Activated T-cell treated with anti-CD3 and anti-CD28 coated beads for 1 hour (primary cell): ENCODE data around the gene CD151.

ENCODE experiments used
- DNase-seq: peaks from one replicate; pipeline ENCODE4 v3.0.0-alpha.2; 2020; ENCODE audit warnings: low read depth

Gene CD151

GRCh38 chr11:832529-833113, at the start of gene CD151:
CD151 (plus strand) TSS chr11:832952; CDS start chr11:836070, 3,118 bp downstream.
- peak; percentile 51 for DNase-seq

DNA sequence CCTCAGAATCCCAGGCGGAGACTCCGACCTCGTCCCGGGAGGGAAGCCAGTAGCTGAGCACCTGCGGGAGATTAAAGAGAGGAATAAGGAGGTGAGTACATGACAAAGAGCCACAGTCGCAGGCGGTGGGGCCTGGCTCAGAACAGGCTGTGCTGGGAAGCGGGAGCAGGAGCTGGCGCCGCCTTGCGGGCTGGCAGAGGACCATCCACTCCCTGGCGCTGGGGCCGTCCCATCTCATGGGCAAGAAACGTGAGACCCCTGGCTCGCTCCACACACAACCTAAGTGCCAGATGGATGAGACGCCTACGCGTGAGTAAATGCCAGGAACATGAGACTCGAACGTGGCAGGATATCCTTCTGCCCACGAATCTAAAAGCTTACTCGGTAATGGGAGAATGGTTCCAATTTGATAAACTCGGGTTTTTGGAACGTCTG, 49.2 kb upstream of the CD151 start:
- DNase-seq = no peak

DNA sequence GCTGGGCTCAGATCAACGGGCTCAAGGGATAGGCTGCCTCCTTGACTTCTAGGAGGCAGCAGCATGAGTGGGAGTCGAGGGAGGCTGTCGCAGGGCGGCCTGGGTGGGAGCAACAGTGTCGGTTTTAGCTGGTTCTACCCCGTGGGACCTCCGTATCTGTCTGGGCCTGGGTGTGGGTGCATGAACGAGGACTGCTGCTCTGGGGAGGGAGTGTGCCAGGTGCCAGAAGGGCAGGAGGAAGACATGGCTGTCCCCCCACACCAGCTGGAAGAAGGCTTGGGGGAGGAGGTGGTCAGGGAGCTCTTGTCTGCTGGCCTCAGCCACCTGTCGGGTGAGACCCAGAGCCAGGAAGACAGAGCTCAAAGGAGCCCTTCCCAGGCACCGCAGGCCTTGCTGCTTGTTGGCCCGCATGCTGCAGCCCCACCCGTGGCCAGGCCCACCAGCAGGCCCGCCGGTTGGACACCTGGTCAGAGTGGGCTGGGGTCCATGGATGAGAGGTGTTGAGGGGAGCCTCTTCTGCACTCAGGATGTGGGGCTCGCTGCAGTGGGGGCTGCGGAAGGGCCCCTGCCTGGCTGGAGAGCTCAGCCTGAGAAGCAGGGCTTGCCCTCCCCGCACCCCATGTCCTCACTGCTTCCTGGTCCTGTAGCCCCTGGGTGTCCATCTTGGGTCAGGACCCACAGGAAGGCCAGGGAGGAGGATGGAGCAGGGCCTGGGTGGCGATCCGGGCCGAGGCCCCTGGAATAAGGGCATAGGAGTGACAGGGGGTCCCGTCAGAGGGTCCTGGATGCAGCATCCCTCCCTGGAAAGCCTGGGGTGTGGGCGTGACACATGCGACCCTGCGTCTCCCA, 46.3 kb upstream of the CD151 start:
- no peak for DNase-seq

- DNase-seq = no peak
Measured at GRCh38 chr11:787084-787675, 45.6 kb upstream of the CD151 start.

GRCh38 chr11:788009-788640, 44.6 kb upstream of the CD151 start:
- DNase-seq = no peak

DNA sequence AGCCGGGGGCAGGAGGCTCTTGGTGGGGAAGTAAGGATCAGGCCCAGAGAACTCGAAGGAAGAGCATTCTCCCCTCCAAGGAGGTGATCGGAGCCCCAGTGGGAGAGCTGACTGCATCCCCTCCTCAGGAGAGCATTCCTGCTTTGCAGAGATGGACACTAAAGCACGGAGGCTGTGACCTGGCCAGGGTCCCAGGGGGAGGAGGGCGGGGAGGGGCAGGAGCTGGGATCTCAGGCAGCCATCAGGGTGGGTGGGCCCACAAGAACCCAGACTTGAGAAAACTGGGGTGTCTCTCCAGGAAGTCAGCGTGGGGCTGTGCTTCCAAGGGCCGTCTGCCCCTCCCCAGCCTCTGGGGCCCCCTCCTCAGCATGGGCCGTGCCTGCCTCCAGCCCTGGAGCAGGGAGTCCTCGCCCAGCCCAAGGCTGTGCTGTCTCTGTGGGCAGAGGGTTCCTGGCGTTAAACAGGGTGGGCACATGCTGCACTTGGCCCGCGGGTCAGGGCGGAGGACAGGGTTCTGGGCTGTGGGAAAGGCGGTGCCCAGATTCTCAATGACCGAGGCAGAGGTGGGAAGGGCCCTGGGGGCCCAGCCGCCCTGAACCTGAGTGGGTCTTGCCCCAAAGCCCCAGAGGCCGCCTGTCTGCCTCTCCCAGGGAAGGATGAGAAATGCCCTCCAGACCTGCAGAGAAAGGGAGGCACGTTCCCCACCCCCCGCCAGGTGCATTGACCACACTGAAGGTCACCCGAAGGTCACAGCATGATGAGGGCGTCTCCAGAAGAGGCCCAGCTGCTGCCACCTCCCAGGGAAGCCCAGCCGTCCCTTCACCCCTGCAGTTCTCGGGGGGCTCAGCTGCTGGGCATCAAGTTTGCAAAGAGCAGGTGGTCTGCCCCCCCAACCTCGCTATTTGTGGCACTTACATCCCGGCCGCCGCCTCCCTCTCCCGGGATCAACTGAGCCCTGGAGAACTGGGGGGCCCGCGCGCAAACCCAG, 43.5 kb upstream of the CD151 start:
- no peak for DNase-seq

DNA sequence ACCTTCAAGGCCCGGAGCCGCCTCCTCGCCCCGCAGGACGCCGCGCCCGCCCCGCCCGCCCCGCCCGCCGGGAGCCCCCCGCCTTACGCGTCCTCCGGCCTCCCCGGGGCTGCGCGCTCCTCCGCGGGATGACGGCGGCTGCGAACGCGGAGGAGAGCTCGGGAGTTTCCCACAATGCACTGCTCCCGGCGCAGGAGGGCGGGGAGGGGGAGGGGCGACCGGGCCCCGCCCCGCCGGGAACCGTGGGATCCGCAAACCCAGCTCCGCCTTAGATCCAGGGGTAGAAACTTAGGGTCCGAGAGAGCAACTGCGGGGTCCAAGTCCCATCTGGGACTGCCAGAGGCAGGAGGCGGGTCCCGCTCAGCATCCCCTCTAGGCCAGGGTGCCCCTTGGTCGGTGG, 42.8 kb upstream of the CD151 start, which contains the start of gene CEND1:
TSS of gene CEND1 (minus strand) at position 148 of the 400 bp plus-strand sequence. CDS start 1,514 bp downstream, outside the sequence.
- DNase-seq = no peak

DNA sequence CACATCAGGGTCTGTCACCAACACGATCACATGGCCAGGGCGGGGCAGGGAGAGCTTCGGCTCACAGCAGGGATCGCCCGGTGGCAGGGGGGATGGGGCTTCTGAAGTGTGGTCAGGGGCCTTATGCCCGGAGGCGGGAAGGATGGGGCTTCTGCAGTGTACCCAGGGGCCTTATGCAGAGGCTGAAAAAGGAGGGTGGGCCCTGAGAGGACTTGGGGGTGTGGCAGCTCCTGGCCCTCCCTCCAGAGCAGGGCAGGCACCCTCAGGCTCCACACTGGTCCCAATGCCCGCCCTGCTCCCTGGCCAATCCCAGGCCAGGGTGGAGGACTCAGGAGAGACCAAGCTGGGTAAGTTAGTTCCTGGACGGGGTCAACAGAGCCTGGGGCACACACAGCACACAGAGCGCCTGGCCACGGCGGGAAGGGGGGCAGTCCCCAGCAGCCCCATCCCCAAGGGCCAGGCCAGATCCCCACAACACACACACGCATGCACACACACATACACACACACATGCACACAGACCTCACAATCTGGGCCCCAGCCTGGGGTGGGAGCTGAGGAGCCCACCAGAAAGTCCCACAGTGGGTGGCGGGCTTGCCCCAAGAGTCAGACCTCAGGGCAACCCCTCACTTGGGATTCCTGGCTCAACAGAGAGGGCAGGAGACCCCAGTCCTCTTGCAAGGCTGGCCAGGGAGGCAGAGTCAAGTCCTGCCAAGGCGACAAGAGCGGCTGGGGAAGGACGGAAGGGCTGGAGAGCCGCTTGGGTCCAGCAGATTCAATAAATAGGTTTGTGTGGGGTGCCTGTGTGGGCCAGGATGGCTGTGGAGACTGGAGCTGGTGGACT, 41.8 kb upstream of the CD151 start:
- no peak for DNase-seq

DNA sequence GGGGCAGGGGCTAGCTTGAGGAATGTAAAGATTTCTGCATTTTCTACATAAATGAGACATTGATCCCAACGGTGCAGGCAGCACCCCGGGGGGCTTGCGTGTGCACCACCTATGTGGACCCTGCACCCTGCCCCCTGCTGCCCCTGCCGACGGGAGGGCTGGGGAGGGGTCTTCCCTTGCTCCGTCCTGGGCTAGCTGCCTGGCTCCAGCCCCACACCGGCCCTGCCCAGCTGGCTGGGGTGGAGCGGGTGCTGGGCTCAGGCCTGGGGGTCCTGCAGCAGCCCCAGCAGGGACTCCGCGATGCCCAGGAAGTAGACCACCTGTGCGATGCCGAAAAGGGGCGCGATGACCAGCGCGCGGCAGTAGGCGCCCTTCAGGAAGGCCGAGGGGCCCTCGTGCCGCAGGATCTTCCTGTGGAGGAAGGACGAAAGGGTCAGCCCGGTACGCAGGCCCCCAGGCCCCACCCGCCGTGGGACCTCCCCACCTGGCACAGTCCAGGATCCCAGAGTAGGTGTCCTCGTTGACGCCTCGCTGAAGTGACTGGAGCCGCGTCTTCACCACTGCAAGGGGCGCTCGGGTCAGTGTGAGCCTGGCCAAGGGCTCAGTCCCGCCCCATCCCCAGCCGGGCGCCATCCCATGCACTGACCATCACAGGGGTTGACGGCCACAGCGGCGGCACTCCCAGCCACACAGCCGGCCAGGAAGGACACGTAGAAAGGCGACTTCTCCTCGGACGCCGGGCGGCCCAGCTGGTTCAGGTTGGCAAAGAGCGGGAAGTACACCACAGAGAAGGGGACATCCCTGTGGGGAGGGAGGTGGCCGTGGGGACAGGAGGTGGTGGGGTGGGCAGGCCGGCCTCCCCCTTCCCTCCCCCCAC, 40.9 kb upstream of the CD151 start:
- no peak for DNase-seq

GRCh38 chr11:792535-792821, 40.3 kb upstream of the CD151 start:
- no peak for DNase-seq

DNA sequence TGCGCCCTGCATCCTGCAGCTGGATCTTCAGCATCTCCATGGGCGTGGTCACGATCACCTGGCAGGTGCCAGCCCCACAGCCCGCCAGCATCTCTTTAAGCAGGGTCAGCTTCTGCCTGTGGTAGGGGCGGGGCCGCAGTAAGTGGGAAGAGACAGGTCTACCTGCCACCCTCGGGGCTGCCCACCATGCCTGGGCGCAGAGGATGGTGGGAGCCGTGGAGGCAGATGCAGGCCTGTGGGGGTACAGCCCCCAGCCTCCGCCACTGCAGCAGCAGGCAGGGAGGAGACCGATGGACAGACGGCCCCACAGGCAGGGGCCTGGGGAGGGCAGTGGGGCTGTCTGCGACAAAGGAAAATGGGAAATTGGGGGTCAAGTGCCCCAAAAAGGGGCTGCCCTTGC, 39.9 kb upstream of the CD151 start:
- DNase-seq = no peak

DNA sequence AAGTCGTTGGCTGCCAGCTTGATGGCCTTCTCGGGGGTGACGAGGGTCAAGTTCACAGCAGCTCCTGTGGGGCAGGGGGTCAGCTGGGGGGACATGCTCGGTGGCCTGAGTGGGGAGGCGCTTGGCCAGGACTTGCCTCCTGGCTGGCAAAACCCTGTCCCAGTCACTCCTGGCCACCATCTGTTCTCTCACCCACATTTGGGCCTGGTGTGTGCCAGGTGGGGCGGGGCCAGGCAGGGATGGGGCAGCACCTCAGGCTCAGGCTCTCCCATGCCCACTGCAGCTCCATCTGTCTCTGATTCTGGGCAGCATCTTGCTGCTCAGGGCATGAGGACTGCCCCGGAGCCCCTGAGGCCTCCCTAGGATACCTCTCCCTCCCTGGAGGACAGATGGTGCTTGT, 39.2 kb upstream of the CD151 start:
- no peak for DNase-seq

DNA sequence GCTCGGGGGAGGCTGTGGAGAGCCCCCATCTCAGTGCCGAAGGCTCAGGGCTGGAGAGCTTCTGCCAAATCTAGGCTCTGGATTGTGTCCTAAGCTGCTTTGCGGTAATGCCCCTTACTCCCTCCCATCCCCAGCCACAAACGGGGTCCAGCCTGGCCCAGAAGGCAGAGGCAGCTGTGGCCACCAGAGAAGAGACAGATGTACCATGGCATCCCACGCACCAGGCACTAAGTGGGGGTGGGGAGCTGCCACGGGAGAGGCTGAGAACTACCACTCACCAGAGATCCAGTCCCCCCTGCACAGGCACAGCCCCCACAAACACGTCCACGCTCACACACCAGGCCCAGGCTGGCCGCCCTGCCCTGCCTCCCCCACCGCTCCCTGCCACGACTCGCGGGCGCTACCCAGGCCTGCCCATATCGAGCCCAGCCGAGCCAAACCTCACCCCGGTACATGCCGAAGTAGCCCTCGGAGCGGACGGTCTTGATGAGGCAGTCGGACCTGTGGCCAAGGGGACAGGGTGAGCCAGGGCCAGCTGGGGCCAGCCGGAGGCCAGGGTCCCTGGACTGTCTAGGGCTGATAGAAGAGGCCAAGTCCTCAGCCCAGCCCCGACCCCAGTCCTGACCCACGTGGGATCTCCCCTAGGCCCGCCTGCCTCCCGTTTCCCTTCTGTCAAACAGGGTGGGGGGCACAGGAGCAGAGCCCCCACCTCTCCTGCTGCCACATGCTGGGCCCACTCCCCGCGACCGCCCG, 38.6 kb upstream of the CD151 start:
- DNase-seq = no peak

DNA sequence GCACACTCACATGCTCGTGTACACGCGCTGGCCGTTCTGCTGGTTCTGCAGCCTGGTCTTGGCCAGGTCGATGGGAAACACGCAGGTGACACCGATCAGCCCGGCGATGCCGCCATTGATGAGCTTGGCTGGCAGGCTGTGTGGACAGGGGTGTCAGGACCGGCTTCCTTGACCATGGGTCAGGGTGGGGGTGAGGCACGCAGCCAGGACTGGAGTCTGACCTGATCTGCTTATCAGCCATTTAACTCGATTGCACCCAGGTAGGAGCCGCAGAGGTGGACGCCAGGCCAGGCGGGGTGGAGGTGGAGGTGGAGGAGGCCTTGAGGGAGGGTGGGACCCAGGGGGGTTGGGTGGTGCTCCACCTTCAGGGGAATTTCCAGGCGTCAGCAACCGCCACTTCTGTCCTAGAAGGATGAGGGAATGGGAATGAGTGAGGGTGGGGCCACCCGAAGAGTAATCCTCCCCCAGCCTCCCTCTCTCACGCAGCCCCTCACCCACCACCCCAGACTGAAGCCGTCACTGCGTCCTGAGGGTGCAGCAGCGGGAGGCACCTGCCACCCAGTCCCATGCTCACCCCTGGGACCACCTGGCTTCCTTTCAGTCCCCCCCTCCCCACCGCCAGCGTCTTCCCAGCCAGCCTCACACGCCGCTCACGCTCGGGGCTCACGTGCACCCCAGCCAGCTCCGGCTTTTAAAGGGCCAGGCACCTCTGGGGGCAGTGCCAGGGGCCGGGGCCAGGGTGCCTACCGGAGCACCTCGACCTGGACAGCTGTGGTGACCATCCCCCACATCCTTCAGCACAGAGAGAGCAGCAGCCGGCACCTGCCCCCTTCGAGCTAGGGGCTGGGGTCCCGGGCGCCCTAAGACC, 37.8 kb upstream of the CD151 start:
- DNase-seq = no peak

GRCh38 chr11:795634-796564, 36.9 kb upstream of the CD151 start:
- peak; percentile 65 for DNase-seq

- DNase-seq = no peak
Measured at GRCh38 chr11:796565-797295, 36.0 kb upstream of the CD151 start.
